Mononuclear cell (primary cell): Measurements from ENCODE around the gene BRICD5. TPM values are rescaled to one million over a fixed set of nuclear protein-coding genes. Genes with fewer than 3 reads are reported as not detected.
A peak's percentile ranks its signal among the peaks of the same experiment; 100 is the strongest.

ENCODE experiments used
- H3K27me3 ChIP-seq: 2 replicates; pipeline ENCODE4 v1.6.0; 2011; ENCODE audit warnings: low read length, control low read depth; ENCODE audit not compliant: insufficient read depth
- H3K4me1 ChIP-seq: 2 replicates; pipeline ENCODE4 v1.5.1; 2011; ENCODE audit warnings: mild to moderate bottlenecking, low read length, control low read depth; ENCODE audit not compliant: insufficient read depth
- H3K4me3 ChIP-seq: 2 replicates; pipeline ENCODE4 v1.5.1; 2011; ENCODE audit warnings: mild to moderate bottlenecking, low read length, moderate library complexity
- H3K9me3 ChIP-seq: 2 replicates; pipeline ENCODE4 v1.5.1; 2011; ENCODE audit warnings: low read depth, mild to moderate bottlenecking, control low read depth, low read length
- total RNA-seq: library from RNA; depleted of rRNA; stranded (reverse); fragments of >200 nt; gene quantifications from one replicate; pipeline ENCODE4 v1.2.3, GENCODE V29; 2012

Gene BRICD5
- total RNA-seq, 1 donor: 0.84 TPM

GRCh38 chr16:2232094-2232990 lies 21.7 kb upstream of the BRICD5 start:
- no peaks in the 10 kb centered on the region for H3K4me1 ChIP-seq
- no peaks in the 10 kb centered on the region for H3K9me3 ChIP-seq
- H3K4me3 ChIP-seq: no peak overlapping the region
- H3K27me3 ChIP-seq: no peaks in the 10 kb centered on the region

GRCh38 chr16:2231016-2231931 lies 20.6 kb upstream of the BRICD5 start:
- no peak overlapping the region for H3K4me3 ChIP-seq
- H3K4me1 ChIP-seq: no peaks in the 10 kb centered on the region
- no peaks in the 10 kb centered on the region for H3K27me3 ChIP-seq
- H3K9me3 ChIP-seq: no peaks in the 10 kb centered on the region

- H3K4me3 ChIP-seq: no peak overlapping the region
- H3K4me1 ChIP-seq: peaks cover 4% of the 10 kb centered on the region
- H3K9me3 ChIP-seq: no peaks in the 10 kb centered on the region
- no peaks in the 10 kb centered on the region for H3K27me3 ChIP-seq
These were observed 19.7 kb upstream of the BRICD5 start for GRCh38 chr16:2230376-2230775.

- H3K4me1 ChIP-seq: peaks cover 9% of the 10 kb centered on the region
- no peaks in the 10 kb centered on the region for H3K27me3 ChIP-seq
- H3K4me3 ChIP-seq: no peak overlapping the region
- H3K9me3 ChIP-seq: no peaks in the 10 kb centered on the region
These were observed 19.1 kb upstream of the BRICD5 start for GRCh38 chr16:2229632-2230250.

GRCh38 chr16:2229091-2229490 lies 18.4 kb upstream of the BRICD5 start:
- Histone ChIP-seq H3K4me1 (peaks cover 16% of the 10 kb centered on the region), H3K27me3 (no peaks in the 10 kb centered on the region), H3K9me3 (no peaks in the 10 kb centered on the region), H3K4me3 (no peak overlapping the region)

GRCh38 chr16:2228161-2228824 lies 17.6 kb upstream of the BRICD5 start:
- Histone ChIP-seq H3K27me3 (no peaks in the 10 kb centered on the region), H3K4me1 (peaks cover 20% of the 10 kb centered on the region), H3K4me3 (no peak overlapping the region), H3K9me3 (no peaks in the 10 kb centered on the region)

- no peaks in the 10 kb centered on the region for H3K27me3 ChIP-seq
- H3K4me1 ChIP-seq: peaks cover 25% of the 10 kb centered on the region
- no peak overlapping the region for H3K4me3 ChIP-seq
- H3K9me3 ChIP-seq: no peaks in the 10 kb centered on the region
These were observed 16.3 kb upstream of the BRICD5 start for GRCh38 chr16:2226918-2227317.

- Histone ChIP-seq H3K4me3 (no peak overlapping the region), H3K27me3 (no peaks in the 10 kb centered on the region), H3K9me3 (no peaks in the 10 kb centered on the region), H3K4me1 (peaks cover 25% of the 10 kb centered on the region)
These were observed 15.7 kb upstream of the BRICD5 start for GRCh38 chr16:2226245-2226793.

GRCh38 chr16:2223942-2224486 lies 13.4 kb upstream of the BRICD5 start:
- H3K4me3 ChIP-seq: peak overlapping the region; percentile 88

GRCh38 chr16:2223221-2223941 lies 12.7 kb upstream of the BRICD5 start, which contains the start of gene E4F1:
E4F1 (plus strand) TSS chr16:2223591; CDS start chr16:2223614, 23 bp downstream.
- Histone ChIP-seq H3K4me3 (peak within 1 kb of the TSS; percentile 88), H3K27me3 (no peaks in the 10 kb centered on the region), H3K9me3 (no peaks in the 10 kb centered on the region), H3K4me1 (peaks cover 25% of the 10 kb centered on the region)

More at GRCh38 chr16:2223942-2224486, 13.4 kb upstream of the BRICD5 start:
- Histone ChIP-seq H3K4me1 (peaks cover 25% of the 10 kb centered on the region), H3K27me3 (no peaks in the 10 kb centered on the region), H3K9me3 (no peaks in the 10 kb centered on the region)

- no peaks in the 10 kb centered on the region for H3K9me3 ChIP-seq
- no peak overlapping the region for H3K4me3 ChIP-seq
- H3K27me3 ChIP-seq: no peaks in the 10 kb centered on the region
- H3K4me1 ChIP-seq: peaks cover 30% of the 10 kb centered on the region
These were observed 5.7 kb upstream of the BRICD5 start for GRCh38 chr16:2216330-2216729.

- peak within 1 kb of the TSS; percentile 69 for H3K4me3 ChIP-seq
- no peaks in the 10 kb centered on the region for H3K9me3 ChIP-seq
- peaks cover 30% of the 10 kb centered on the region for H3K4me1 ChIP-seq
- H3K27me3 ChIP-seq: no peaks in the 10 kb centered on the region
These were observed 4.0 kb upstream of the BRICD5 start, which contains the start of gene PGP for GRCh38 chr16:2214719-2214968. PGP (minus strand) TSS chr16:2214840; CDS start chr16:2214777, 63 bp downstream.

GRCh38 chr16:2213817-2214718 lies 3.4 kb upstream of the BRICD5 start:
- H3K9me3 ChIP-seq: no peaks in the 10 kb centered on the region
- H3K4me1 ChIP-seq: peaks cover 30% of the 10 kb centered on the region
- H3K4me3 ChIP-seq: peak overlapping the region; percentile 67
- H3K27me3 ChIP-seq: no peaks in the 10 kb centered on the region
